Thoracic aorta (tissue), 2 donors: ENCODE measurements around the gene CEMIP2. TPM values are rescaled to one million over a fixed set of nuclear protein-coding genes. Genes with fewer than 3 reads are reported as not detected.

Experiments used
- ATAC-seq: fragments of 150-250 bp; one replicate; pipeline ENCODE4 v1.8.0; 2017; ENCODE audit warnings: low read depth; ENCODE audit not compliant: insufficient number of reproducible peaks, low FRiP score
- DNase-seq: peaks from one replicate; pipeline ENCODE4 v3.0.0-alpha.2; 2020; ENCODE audit warnings: low spot score
- H3K27ac ChIP-seq, 2 donors: fragments of 200-600 bp; sonication (generic); 1 replicate in 1 of 2; 2 replicates in 1 of 2; pipeline ENCODE4 v1.5.1; 2016; ENCODE audit warnings: mild to moderate bottlenecking in 2 of 2, moderate library complexity in 2 of 2
- H3K27me3 ChIP-seq: fragments of 200-600 bp; sonication (generic); replicated peaks from 2 replicates; pipeline ENCODE4 v1.6.0; 2016; ENCODE audit warnings: mild to moderate bottlenecking; ENCODE audit not compliant: insufficient read depth
- H3K36me3 ChIP-seq: fragments of 200-600 bp; sonication (generic); one replicate; pipeline ENCODE4 v1.5.1; 2016
- H3K4me1 ChIP-seq, 2 donors: fragments of 200-600 bp; sonication (generic); 1 replicate in 1 of 2; 2 replicates in 1 of 2; pipeline versions ENCODE4 v1.5.1 to v1.6.0; 2016; ENCODE audit warnings: low read depth in 2 of 2, mild to moderate bottlenecking in 1 of 2; ENCODE audit not compliant: control insufficient read depth in 1 of 2
- H3K4me3 ChIP-seq: fragments of 200-600 bp; sonication (generic); 2 replicates; pipeline ENCODE4 v1.5.1; 2016; ENCODE audit warnings: mild to moderate bottlenecking
- H3K9me3 ChIP-seq: fragments of 200-600 bp; sonication (generic); 2 replicates; pipeline ENCODE4 v1.5.1; 2016
- CTCF ChIP-seq: fragments of 200-600 bp; sonication (generic); IDR thresholded peaks from one replicate; pipeline ENCODE4 v1.5.1; 2019; ENCODE audit warnings: antibody characterized with exemption
- total RNA-seq, 2 donors: library from RNA; depleted of rRNA; stranded (reverse); fragments of >200 nt; gene quantifications; one replicate each; pipeline versions ENCODE4 v1.1.0 to v1.2.3, GENCODE V29; 2016

CEMIP2 gene
- total RNA-seq = 100 to 1,000 TPM in 1 of 2 donors, 10 to 100 TPM in 1; 69.7 to 218 TPM

GRCh38 chr9:71768388-71769174 is at the start of gene CEMIP2:
Gene CEMIP2, minus strand, starts transcription at chr9:71768513. Its CDS starts 18,140 bp downstream, at chr9:71750373.
- Histone ChIP-seq H3K27me3 (no peaks in the 10 kb centered on the region), H3K9me3 (no peaks in the 10 kb centered on the region), H3K4me1 (peaks cover 17 to 34% of the 10 kb centered on the region in 2 donors), H3K4me3 (peak within 1 kb of the TSS; percentile 93), H3K27ac (peak within 1 kb of the TSS; percentile 97 to 99), H3K36me3 (no peaks in the 10 kb centered on the region)
- DNase-seq (peak; percentile 62), ATAC-seq (peak; percentile 73)
- TF ChIP-seq CTCF = no peak

- no peaks in the 10 kb centered on the region for H3K27me3 ChIP-seq
- H3K4me1 ChIP-seq = peaks cover 7 to 47% of the 10 kb centered on the region in 2 donors
- ATAC-seq (no peak), DNase-seq (no peak)
- H3K36me3 ChIP-seq = no peaks in the 10 kb centered on the region
- peak overlapping the region; percentile 25 to 43 for H3K27ac ChIP-seq
- no peaks in the 10 kb centered on the region for H3K9me3 ChIP-seq
- TF ChIP-seq CTCF = no peak
- H3K4me3 ChIP-seq = peak overlapping the region; percentile 46
Measured at GRCh38 chr9:71816916-71817451, 48.7 kb upstream of the CEMIP2 start.

GRCh38 chr9:71814815-71815214 is 46.5 kb upstream of the CEMIP2 start:
- H3K36me3 ChIP-seq = no peaks in the 10 kb centered on the region
- ATAC-seq (no peak), DNase-seq (no peak)
- peak overlapping the region; percentile 33 to 61 for H3K27ac ChIP-seq
- no peak for TF ChIP-seq CTCF
- peak overlapping the region; percentile 26 for H3K4me3 ChIP-seq
- H3K4me1 ChIP-seq = peaks cover 11 to 57% of the 10 kb centered on the region in 2 donors
- H3K9me3 ChIP-seq = no peaks in the 10 kb centered on the region
- H3K27me3 ChIP-seq = no peaks in the 10 kb centered on the region

- no peak for TF ChIP-seq CTCF
- Histone ChIP-seq H3K27me3 (no peaks in the 10 kb centered on the region), H3K36me3 (no peaks in the 10 kb centered on the region), H3K4me1 (peaks cover 11 to 57% of the 10 kb centered on the region in 2 donors), H3K9me3 (no peaks in the 10 kb centered on the region), H3K4me3 (no peak overlapping the region), H3K27ac (peak overlapping the region; percentile 33 to 63)
- DNase-seq (no peak), ATAC-seq (peak; percentile 27)
Measured at GRCh38 chr9:71814226-71814625, 45.9 kb upstream of the CEMIP2 start.

GRCh38 chr9:71812385-71812784 is 44.1 kb upstream of the CEMIP2 start:
- no peak overlapping the region for H3K4me3 ChIP-seq
- no peaks in the 10 kb centered on the region for H3K36me3 ChIP-seq
- peak; percentile 39 for TF ChIP-seq CTCF
- no peaks in the 10 kb centered on the region for H3K9me3 ChIP-seq
- H3K27me3 ChIP-seq = no peaks in the 10 kb centered on the region
- ATAC-seq = peak; percentile 89
- H3K27ac ChIP-seq = peak overlapping the region; percentile 13 to 53
- DNase-seq = peak; percentile 6
- H3K4me1 ChIP-seq = peaks cover 11 to 56% of the 10 kb centered on the region in 2 donors
